ENCODE measurements around the gene PKDCC.
A peak's percentile ranks its signal among the peaks of the same experiment; 100 is the strongest.

Gene PKDCC

GRCh38 chr2:42089340-42089925, 41.6 kb downstream of the PKDCC start:
- DNase-seq (ENCODE audit: low read depth), result peak; percentile 38

GRCh38 chr2:42090216-42090615, 42.4 kb downstream of the PKDCC start:
- no peak for DNase-seq (ENCODE audit: low read depth)

DNA sequence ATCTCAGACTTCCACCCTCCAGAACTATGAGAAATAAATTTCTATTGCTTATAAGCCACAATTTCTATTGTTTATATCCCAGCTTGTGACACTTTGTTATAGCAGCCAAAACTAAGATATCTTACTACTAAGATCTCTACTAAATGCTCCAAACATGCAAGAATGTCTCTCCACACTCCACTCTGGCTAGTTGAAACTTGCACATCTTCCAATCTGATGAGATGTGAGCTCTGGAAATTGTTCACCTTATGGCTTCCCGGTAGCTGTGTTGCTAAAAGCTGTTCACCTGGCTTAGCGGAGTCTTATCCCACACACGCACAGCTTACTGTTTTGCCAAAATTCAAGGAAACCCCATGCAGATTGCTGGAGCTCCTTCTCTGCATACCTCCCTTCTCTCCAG, 43.9 kb downstream of the PKDCC start:
- no peak for DNase-seq (ENCODE audit: low read depth)

DNA sequence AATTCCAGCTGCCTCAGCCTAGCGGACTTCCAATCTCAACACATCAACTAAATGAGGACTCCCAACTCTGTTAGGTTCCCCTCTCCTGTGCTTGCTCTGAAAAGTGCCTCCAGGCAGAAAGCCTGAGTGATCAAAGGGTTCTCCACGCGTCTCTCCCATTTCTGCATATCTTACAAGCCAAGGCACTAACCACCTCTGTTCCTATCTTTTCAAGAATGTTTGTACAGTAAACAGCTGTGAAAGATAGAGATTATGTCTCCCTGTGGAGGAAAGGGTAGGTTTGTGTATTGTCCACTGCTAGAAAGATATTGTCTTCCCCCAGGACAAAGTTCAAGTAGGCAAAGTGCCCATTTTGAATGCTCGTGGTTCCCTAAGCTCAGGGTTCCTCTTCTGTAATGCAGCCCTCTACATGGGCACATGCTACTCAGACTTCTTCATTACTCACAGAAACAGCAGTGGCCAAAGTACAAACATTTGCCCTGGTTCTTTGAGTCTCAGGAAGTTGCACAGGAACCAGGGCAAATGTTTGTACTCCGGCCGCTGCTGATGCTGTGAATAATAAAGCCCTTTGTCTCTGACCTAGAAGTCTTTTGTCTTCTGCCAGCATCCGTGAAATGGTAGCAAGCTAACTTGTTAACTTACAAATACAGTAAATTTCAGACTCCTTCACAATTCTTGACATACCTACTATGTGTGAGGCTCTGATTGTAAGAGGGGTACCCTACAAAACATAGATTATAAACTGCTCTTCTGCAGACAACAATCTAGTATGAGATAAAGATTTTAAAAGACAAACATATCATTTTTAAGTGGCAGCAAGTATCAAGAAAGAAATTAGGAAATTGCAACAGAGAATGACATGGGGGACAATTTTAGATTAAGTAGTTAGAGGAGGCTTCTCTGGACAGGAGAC, 44.5 kb downstream of the PKDCC start:
- no peak for DNase-seq (ENCODE audit: low read depth)

DNA sequence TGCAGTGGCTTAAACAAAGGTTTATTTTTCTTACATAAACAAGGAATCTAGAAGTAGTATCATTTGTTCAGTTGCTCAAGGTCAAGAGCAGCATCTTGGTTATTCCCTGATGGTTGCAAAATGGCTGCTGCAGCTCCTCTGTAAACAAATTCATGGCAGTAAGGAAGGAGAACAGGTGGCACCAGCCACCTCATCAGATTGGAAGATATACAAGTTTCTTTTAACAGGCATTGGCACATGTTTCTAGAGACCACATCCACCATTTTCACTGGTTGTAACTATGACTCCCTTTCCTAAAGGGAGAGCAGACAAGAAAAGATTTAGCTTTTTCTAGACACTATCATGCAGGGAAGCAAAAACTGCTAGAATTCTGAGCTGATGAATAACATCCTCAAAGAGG, 46.3 kb downstream of the PKDCC start:
- DNase-seq (ENCODE audit: low read depth), result no peak

DNA sequence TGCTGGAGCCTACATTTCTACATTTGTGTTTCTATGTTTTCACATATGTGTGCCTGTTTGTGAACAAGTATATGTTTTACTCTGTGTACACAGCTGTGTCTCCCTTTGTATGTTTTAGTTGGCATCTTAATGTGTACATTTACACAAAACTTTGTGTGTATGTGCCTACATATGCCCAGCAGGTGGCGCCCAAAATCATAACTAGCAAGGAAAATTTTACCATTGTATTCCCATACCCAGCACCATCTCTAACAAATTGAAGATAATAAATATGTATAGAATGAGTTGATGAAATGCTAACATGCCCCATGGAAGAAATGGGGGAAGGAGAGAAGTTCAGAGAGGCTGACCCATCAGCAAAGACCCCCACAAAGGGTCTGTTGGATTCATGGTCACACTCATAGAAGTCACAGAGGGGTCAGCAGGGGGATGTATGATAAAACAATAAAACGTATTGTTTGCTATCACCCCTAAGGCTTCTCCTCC, 48.1 kb downstream of the PKDCC start:
- DNase-seq (ENCODE audit: low read depth), result peak; percentile 48

DNA sequence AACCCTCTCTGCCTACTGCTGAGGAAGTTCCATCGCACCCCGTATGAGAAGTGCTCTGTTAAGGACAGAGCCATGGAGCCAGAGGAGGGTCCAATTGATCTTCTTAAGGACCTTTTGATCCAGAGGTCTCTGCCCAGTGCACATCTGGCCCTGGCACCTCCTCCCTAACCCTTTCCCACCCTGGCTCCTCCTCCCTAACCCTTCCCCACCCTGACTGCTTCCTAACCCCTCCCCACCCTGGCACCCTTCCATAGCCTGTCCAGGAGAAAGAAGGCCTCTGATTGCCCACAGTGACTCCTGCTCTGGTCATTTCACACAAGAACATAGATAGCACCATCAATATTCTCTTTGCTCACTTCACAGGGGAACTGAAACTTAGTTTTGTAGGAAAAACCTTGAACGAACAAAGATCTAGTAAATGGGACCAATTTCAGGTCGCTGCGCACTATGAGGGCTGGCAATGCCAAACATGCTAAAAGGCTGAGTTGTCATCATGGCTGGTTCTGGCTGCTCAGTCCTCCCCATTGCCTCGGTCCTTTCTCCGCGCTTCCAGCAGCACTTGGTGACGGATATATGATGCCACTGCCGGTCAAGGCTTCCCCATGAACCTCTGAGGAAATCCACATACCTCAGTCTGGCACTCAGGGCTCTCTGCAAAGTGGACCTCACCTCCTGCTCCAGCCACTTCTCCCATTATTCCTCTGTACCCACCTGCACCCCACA, 49.2 kb downstream of the PKDCC start:
- no peak for DNase-seq (ENCODE audit: low read depth)

- no peak for DNase-seq (ENCODE audit: low read depth)
These were observed 51.0 kb downstream of the PKDCC start for GRCh38 chr2:42098571-42099437.

DNA sequence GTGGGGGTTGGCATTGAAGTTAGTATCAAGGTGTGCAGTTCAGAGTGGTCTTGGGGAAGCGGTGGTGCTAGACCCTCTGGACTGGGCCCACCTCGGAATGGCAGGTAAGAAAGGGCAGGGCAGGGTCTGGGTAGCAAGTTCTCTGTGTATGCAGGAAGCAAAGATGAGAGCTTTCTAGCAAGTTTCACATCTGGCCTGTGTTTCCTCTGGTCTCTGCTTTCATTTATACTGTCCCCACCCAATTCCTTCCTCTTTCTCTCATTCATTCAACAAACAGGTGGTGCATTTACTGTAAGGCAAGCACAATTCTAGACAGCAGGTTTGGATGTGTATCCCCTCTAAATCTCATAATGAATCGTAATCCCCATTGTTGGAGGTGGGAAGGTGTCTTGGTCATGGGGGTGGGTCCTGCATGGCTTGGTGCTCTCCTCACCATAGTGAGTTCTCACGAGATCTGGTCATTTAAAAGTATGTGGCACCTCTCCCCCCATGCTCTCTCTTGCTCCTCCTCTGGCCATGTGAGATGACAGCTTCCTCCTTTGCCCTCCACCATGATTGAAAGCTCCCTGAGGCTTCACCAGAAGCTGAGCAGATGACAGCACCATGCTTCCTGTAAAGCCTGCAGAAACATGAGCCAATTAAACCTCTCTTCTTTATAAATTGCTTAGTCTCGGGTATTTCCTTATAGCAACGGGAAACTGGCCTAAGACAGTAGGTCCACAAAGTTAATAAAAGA, 51.8 kb downstream of the PKDCC start:
- DNase-seq (ENCODE audit: low read depth), result no peak

DNA sequence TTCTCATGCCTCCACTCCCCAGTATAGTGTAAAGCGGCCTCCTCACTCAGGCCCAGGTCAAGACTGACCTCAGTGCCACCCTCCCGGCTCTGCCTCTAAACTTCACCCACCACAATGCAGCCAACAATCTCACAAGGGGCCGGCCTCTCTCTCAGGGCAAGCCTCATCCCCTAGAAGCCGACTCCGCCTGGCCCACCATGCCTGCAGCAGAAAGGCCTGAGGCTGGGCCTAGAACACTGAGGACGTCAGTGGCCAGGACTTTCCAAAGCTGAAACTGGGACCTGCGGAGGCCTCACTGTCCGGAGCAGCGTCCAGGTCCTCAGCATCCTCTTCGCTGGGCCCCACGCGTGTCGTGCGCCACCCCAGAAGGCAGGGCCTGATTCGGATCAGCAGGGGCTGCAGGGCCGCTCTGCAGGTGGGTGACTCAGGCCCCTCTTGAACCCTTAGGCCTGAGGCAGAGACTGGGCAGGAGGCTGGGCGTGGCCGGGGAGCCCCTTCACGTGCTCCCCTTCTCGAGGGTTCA, 52.9 kb downstream of the PKDCC start:
- DNase-seq (ENCODE audit: low read depth), result no peak

DNA sequence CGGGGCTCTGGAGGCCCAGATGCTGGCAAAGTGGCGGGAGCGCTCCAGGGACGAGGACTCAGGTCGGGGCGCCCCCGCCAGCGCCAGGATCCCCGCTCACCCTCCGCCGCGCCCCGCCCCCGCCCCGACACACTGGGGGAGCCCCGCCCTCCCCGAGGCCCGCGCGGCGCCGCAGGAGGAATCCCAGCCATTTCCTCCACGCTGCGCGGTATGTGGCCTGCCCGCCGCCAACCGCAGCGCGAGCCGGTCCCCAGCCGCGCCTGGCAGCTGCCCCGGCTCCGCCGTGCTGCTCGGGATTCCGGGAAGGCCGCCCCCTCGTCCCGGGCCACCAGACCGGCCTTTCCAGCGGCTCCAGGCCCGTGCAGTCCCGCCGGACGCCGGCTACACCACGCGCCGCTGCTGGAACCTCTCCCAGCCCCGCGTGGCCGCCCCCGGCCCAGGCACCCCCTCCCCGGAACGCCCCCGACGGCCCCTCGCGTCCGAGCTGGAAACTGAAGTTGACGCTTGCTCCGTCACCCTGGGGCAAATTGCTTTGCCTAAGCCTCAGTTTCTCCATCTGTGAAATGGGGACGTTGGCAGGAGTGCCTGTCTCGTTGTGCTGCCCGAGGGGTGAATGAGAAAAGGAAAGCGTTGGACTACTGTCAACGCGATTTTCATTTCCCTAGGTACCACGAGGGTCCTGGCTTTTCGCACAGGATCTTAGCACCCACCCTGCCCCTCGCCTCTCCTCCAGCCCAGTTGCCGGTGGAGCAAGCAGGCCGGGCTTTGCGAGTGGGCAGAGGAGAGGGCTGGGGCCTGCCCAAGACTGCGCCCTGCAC, 53.6 kb downstream of the PKDCC start:
- DNase-seq (ENCODE audit: low read depth), result peak; percentile 61

- peak; percentile 89 for DNase-seq (ENCODE audit: low read depth)
These were observed 54.3 kb downstream of the PKDCC start for GRCh38 chr2:42102024-42102590.

DNA sequence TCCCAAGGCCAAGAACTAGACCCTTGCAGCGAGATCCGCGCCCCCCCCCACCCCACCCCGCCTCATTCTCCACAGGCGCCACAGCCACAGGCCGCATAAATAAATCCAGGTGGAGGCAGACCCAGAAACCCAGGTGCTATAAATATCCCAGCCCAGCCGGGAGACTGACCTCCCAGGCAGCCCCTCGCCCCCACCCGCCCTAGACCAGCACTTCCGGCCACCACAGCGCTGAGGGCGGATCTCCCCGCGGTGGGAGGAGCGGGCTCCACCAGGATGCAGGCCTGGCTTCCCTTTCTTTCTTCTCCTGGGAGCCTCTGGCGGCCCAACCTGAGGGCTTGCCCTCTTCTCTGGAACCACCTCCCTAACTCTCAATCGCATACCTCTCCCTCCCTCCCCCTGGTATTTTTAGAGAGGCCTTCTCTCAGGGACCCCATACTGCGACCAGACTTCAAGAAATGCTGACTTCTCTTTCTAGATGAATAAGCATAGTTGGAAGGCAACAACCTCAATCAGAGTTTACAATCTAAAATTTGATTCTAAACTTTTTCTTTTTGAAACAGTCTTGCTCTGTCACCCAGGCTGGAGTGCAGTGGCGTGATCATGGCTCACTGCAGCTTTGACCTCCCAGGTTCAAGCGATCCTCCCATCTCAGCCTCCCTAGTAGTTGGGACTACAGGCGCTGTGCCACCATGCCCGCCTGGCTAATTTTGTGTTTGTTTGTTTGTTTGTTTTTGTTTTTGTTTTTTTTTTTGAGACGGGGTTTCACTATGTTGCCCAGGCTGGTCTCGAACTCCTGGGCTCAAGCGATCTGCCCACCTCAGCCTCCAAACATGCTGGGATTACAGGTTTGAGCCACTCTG, 55.0 kb downstream of the PKDCC start:
- peak; percentile 26 for DNase-seq (ENCODE audit: low read depth)

DNA sequence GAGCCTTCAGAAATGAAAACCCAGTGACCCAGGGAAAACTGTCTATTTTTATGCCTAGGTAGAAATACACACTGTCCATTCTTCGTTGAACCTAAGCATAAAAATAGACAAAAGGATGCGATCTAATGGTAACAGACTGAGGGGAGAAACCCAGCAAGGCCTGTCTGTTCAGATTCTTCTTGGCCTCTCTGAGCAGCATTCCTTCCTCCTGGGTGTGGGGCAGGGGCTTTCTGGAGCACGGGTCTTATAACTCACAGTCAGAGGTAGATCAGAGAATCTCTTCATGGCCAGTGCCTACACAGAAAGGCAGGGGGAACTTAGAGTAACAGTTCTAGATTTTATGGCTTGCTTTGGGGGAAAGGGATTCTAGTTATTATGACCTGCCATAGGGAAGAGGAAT, 56.0 kb downstream of the PKDCC start:
- DNase-seq (ENCODE audit: low read depth), result no peak

DNA sequence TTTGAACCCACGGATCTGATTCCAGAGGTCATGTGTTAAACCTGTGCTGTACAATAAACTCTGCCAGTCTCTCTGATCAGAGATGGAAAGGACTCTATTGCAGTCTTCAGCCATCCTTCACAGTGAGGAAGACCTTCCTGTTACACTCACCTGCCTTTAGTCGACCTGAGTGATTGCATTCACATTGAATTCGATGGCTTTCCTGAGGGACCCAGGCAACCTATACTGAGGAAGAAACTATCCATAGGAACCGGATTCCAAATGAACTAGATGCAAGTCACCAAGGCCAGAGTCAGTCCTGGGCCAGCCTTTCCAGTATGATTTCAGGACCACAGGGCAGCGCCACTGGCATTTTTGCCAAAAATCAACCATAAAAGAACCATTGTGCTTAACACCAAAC, 56.8 kb downstream of the PKDCC start:
- DNase-seq (ENCODE audit: low read depth), result no peak

DNA sequence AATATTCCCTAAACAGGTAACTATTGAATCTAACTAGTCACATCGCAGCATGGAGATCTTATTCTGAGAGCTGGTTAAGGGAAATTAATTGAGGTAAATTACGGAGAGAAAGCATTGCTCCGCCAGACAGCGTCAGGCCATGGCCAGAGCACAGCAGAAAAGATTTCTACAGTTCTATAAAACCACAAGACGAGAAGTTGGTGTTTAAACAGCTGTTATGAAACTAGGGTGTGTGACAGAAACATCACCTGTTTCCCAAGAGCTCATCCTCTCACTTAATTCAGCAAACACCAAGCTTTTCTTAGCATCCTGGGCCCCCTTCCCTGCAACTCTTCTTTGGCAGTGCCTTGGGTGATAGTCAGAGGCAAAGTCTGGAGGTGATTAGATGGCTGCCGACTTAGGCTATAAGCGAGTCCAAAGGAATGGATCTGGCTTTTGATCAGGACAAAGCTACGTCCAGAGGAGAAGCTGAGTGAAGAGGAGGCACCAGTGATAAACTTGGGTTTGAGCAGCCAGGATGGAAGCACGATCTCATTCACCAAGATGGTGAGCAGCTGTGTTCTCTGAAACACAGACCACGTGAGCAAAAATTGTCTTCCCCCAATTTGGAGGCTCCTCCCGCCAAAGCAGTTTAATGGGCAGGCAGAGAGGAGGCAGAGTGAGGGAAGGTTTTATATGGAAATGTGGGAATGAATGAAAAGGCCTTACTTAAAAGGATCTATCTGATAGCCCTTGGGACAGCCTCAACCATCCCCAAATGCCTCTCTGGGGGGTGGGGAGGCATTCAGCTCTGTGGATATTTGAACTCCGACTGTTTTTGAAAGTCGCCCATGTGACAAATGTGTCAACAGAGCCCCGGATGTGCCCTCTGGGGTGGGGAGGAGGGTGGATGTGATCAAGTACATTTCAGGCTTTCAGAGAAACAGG, 57.8 kb downstream of the PKDCC start:
- DNase-seq (ENCODE audit: low read depth), result peak; percentile 67

GRCh38 chr2:42106257-42106816, 58.5 kb downstream of the PKDCC start:
- no peak for DNase-seq (ENCODE audit: low read depth)

All from activated T-helper 1 cell treated with Interleukin-2 at 50 U/mL for 16 hours (primary cell).